NCI-H510A treated with DMSO at 0.1 percent for 48 hours (cell line): ENCODE data around the gene OTOP3.
"Not testable (repeated sequence)": the region's sequence is repeated elsewhere in the genome, so short reads cannot be mapped to it uniquely, and the experiment has no call there.

ENCODE experiments used
- DNase-seq: peaks from one replicate; lab custom pipeline; 2025; lab: John Stamatoyannopoulos, UW

Gene OTOP3

GRCh38 chr17:74961657-74962350, 26.1 kb downstream of the OTOP3 start:
- DNase-seq, result peak; percentile 80

- no peak for DNase-seq
Measured at GRCh38 chr17:74962622-74963394, 27.1 kb downstream of the OTOP3 start.

GRCh38 chr17:74963656-74964055, 28.0 kb downstream of the OTOP3 start:
- no peak for DNase-seq

- no peak for DNase-seq
Measured at GRCh38 chr17:74964246-74964761, 28.6 kb downstream of the OTOP3 start.

DNA sequence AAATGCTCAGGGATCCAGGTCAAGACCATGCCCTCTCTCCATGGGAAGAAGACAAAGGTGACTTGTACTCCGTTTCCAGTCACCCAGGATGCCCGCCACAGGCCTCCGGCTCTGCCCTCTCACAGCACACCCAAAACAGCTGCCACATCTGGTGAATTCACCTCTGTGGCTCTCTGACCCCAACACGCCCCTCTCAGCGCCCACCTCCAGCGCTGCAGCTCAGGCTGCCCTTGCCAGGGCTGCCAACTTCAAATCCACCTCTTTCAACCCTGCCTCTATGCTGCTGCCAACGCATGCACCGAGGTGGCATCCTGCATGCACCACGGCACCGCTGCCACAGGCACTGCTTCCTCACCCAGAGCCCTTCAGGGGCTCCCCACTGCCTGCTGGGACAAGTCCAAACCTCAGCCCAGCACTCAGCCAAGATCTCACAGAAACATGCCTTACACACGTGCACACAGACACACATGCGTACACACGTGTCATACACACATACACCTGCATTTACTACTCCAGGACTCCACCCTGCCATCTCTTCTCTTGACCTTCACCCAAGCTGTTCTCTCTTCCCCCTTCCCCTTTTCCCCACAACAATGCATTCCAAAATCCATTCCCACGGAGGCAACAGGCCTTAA, 29.4 kb downstream of the OTOP3 start:
- no peak for DNase-seq

DNA sequence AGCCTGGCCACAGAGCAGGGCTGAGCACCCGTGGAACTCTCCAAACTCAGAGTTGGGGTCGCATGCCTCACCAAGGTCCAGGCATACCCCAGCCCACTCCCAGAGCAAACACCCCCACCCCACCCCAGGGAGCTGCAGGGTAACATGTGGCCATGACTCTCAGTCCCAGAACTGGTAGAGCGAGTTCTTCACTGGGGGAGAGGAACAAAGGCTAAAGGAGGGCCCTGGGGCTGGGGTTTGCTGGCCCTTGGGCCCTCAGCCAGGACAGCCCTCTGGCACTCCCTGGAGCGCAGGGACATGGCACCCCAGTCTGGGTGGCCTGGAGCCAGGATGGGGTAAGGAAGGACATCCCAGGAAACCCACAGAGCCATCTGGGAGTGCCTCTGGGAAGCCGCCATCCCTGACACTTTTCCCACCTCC, 32.7 kb downstream of the OTOP3 start:
- DNase-seq, result peak; percentile 28

- DNase-seq, result not testable (repeated sequence)
Measured at GRCh38 chr17:74969501-74969900, 33.8 kb downstream of the OTOP3 start.

GRCh38 chr17:74970395-74970794, 34.7 kb downstream of the OTOP3 start:
- DNase-seq, result no peak

DNA sequence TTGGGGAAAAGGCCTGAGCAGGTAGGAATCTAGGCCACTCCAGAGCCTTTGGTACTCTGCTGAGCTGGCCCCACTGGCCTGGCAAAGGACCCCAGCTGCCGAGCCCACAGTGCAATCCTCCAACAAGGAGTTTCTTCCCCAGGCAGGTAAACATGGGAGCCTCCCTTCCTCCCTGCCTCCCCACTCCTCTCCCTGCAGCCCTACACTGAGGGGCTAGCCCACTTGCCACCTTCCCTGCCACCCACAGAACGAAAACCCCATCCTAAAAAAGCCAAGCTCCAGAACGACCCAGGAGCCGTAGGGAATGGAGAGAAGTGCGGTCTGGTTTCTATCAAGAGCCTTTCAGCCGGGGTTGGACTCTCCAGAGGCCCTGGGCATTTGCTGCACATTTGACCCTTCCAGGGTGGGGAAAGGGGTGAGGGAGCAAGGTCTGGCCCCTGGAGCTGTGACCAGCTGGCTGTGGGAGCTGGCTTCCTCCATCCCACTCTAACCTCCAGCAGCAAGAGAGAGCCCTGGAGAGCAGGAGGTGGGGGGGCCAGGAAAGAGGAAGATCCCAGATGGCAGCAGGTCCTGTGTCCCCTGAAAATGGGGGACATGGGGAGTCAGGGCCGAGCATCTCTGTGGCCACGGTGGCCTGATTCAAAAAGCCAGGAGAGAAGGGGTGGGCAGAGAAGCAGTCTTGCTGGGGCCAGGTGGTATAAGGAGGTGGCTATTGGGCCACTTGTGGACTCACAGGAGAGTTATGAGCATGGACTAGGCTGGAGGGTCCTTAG, 35.6 kb downstream of the OTOP3 start:
- no peak for DNase-seq

DNA sequence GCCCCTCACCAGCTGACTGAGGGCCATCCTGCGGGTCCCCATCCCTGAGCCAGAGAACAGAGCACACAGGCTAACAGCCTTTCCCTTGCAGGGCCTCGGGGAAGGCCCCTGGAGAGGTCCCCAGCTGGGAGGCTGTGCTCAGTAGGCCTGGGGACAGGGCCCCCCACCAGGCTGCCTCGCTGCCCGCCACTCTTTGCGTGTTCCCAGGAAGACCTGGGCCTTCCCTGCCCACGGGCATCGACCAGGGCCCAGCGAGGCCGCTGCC, 36.1 kb downstream of the OTOP3 start:
- DNase-seq, result no peak

DNA sequence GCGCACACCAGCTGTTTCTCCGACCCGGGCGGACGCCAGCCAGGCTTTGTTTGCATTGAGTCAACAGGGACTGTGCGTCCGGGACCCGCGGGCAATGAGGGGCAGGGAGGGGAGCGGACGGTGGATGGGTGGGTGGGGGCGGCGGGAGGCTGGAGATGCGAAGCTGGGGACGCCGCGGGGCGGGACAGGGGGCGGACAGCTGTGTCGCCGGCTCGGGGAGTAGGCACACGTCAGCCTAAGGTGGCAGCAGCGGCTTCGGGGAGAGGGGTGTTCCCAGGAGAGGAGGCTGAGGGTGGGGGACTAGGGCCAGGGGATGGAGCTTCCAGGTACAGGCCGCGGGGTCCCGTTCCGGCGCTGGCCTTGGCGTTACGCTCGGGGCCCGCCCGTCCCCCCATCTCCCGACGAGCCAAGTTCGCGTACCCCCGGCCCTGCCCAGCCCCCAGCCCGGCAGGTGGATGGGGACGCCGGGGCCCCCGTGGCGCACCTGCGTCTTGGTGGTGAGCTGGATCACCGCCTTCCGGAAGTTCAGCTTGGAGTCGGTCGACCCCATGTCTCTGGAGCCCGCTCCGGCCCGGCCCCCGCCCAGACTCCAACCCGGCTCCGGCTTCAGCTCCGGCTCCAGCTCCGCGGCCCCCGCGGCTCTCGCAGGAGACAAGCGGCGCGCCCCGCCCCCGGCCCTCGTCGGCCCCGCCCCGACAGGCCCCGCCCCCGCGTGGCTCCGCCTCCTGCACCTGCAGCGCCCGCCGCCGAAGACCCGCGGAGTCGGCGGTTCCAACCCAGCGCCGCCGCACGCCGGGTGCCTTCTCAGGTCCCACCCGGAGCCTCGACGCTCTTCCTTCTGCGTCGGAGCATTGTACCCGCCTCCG, 36.6 kb downstream of the OTOP3 start, which contains the start of gene HID1:
HID1 (minus strand) TSS at position 653 of the 866 bp plus-strand sequence; CDS start at position 550, 103 bp downstream.
- peak; percentile 62 for DNase-seq

GRCh38 chr17:74972973-74973328, 37.3 kb downstream of the OTOP3 start:
- DNase-seq, result no peak

DNA sequence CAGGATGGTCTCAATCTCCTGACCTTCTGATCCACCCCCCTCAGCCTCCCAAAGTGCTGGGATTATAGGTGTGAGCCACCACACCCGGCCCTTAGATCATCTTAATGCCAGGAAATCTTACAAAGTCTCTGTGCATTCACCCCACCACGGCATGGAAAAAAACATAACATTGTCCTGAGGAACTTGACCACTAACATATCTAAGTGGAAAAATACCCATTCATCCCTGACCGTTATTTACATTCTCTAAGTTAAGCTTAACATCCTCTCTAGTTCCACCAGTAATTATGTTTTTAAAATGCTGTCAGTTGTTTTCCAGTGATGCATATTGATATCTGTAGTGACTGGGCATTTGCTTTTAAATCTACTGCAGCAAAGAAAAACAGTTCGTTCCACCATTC, 40.2 kb downstream of the OTOP3 start:
- no peak for DNase-seq

DNA sequence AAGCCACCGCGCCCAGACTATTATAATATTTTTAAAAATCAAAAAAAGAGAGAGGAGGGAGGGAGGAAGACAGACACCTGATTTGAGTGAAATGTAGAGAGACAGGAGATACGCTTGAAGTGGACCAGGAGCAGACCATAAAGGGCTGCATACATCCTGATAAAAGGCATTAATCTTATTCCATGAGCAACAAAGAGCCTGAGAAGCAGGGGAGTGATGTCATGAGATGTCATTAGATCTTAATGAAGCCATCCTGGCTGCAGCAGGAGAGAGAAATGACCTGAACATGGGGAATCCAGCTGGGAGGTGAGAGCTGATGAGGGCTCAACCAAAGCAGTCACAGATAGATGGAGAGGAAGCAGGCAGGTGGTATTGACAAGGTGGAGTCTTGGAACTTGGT, 42.1 kb downstream of the OTOP3 start:
- DNase-seq, result no peak

GRCh38 chr17:74978240-74978639, 42.5 kb downstream of the OTOP3 start:
- no peak for DNase-seq

- DNase-seq, result no peak
Measured at GRCh38 chr17:74979408-74980146, 43.9 kb downstream of the OTOP3 start.

DNA sequence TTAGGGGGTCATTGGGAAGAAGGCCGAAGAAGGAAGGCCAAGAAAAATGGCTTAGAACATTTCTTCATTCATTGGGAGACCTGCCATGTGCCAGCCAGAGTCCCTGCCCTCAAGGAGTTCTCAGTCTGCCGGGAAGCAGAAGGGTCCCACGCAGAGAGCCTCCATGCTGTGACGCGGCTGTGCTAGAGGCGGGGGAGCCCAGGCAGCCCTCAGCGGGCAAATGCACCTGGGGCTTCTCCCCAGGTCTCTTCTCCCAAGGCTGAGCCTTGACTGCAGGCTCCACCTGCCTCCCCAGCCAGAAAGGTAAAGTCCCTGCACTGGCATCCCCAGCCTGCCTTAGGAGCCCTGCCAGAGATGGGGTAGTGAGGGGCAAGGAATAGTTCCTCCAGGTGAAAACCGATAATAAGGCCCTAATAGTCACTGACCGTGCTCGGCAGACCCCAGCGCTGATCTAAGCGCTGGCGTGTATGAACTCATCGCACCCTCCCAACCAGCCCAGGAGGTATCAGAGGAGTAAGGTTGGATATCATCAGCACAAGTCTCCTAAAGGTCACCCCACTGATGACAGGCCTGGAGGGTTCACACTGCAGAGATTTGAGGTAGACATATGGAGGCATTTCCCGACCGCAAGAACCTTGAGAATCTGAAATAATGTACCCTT, 45.8 kb downstream of the OTOP3 start:
- no peak for DNase-seq

DNA sequence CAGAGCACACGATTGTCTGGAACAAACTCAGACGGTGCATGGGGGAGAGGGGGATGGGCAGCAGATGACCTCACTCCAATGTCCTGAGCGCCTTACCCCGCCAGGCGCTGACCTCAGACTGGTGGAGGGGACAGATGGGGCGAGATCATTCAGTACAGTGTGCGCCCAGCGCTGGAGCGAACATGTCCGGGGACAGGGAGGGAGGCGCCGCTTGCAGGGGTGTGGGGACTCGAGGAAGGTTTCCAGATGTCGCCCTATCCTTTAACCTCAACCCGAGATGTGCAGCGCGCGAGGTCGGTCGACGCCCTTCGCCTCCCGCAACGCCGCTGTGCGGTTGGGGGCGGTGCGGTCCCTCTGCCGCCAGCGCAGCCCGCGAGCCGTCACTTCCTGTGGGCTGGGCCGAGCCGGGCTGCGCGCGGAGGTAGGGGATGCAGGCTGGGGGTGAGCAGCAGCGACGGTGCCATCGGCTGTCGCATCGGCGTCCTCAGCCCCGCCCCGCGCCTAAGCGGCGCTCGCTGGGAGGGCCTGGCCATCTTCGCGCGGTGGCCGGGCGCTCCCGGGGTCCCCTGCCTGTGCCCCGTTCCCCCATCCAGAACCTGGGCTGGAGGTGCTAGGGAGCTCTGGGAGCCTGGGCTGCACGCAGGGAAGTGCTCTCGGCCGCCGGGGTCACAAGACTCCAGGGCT, 46.4 kb downstream of the OTOP3 start:
- DNase-seq, result peak; percentile 80

DNA sequence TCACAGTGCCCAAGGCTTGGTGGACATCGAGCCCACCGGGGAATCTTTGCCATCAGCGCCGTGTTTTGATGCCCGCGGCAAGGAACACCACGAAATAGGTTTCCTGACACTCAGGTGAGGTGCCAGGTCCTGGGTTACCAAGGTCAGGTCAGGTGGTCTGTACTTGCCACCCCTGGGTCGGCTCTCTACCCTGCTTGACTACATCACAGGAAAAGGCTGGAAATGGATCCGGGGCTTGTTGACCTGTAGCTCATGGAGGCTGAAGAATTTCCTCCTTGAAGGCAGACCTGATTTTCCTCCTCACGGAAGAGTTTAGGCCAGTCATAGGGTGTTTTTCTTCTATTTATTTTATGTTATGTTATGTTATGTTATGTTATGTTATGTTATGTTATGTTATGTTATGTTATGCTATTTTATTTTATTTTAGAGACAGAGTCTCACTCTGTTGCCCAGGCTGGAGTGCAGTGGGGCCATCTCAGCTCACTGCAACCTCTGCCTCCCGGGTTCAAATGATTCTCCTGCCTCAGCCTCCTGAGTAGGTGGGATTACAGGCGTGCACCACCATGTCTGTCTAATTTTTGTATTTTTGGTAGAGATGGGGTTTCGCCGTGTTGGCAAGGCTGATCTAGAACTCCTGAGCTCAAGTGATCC, 47.1 kb downstream of the OTOP3 start:
- peak; percentile 54 for DNase-seq
